ENCODE results near the gene LIPT2.

GRCh38 chr11:74492084-74492483, 1.4 kb downstream of the LIPT2 start:
- TF ChIP-seq, protein P1, sequence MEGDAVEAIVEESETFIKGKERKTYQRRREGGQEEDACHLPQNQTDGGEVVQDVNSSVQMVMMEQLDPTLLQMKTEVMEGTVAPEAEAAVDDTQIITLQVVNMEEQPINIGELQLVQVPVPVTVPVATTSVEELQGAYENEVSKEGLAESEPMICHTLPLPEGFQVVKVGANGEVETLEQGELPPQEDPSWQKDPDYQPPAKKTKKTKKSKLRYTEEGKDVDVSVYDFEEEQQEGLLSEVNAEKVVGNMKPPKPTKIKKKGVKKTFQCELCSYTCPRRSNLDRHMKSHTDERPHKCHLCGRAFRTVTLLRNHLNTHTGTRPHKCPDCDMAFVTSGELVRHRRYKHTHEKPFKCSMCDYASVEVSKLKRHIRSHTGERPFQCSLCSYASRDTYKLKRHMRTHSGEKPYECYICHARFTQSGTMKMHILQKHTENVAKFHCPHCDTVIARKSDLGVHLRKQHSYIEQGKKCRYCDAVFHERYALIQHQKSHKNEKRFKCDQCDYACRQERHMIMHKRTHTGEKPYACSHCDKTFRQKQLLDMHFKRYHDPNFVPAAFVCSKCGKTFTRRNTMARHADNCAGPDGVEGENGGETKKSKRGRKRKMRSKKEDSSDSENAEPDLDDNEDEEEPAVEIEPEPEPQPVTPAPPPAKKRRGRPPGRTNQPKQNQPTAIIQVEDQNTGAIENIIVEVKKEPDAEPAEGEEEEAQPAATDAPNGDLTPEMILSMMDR (IDR thresholded peaks at IDR 0.05): no peak
- TF ChIP-seq POLR2A (IDR thresholded peaks at IDR 0.05): no peak

Measured in thyroid gland (tissue), 4 donors.